ENCODE data around the gene USO1.
"Not testable (repeated sequence)": the region's sequence is repeated elsewhere in the genome, so short reads cannot be mapped to it uniquely, and the experiment has no call there.

USO1 gene

DNA sequence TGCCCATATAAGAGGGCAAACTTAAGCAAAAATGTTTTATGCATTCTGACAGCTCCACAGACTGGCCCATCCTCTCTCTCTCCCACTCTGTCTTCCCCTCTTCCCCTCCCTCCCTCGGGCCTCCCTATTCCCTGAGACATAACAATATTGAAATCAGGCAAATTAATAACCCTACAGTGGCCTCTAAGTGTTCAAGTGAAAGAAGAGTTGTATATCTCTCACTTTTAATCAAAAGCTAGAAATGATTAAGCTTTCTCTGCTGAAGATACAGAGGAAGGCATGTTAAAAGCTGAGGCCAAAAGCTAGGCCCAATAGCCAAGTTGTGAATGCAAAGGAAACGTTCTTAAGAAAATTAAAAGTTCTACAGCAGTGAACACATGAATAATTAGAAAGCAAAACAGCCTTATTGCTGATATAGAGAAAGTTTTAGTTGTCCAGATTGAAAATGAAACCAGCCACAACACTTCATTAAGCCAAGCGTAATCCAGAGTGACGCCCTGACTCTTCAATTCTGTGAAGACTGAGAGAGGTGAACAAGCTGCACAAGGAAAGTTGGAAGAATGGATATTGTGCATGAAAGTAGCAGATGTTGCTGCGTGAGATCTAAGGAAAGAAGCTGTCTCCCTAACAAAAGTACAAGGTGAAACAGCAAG lies 54.9 kb downstream of the USO1 start:
- no peak for DNase-seq

DNA sequence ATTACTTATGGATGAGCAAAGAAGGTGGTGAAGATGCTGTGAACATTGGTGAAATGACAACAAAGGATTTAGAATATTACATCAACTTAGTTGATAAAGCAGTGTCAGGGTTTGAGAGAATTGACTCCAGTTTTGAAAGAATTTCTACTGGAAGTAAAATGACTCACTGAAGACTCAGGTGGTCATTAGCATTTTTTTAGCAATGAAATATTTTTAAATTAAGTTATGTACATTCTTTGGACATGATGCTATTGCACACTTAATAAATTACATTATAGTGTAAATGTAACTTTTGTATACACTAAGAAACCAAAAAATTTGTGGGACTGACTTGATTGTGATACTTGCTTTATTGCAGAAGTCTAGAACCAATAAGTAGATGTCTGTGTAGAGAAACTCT lies 56.9 kb downstream of the USO1 start:
- no peak for DNase-seq

GRCh38 chr4:75786526-75786925 lies 62.1 kb downstream of the USO1 start:
- DNase-seq = no peak

- DNase-seq = no peak
Measured at GRCh38 chr4:75786938-75787337, 62.6 kb downstream of the USO1 start.

GRCh38 chr4:75790024-75790423 lies 65.6 kb downstream of the USO1 start:
- DNase-seq = no peak

GRCh38 chr4:75800972-75801371 lies 76.6 kb downstream of the USO1 start:
- DNase-seq = no peak

GRCh38 chr4:75806035-75806434 lies 81.7 kb downstream of the USO1 start:
- DNase-seq = not testable (repeated sequence)

- DNase-seq = no peak
Measured at GRCh38 chr4:75817901-75818300, 93.5 kb downstream of the USO1 start.

DNA sequence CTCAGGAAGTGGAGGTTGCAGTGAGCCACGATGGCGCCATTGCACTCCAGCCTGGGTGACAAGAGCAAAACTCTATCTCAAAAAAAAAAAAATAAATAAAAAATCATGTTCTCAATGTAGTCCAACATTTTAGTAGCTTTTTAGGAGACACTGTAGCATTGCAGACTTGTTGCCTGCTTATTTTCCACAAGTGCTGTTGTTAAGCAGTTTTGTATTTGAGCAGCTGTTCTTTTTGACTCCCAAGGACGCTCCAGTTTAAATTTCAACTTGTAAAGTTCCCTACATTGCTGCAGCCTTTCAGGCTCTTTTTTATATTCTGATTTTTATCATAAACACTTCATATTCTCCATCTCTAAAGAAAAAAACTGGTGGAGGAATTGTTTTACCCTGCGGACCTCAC lies 94.7 kb downstream of the USO1 start:
- DNase-seq = no peak

- DNase-seq = no peak
Measured at GRCh38 chr4:75820197-75820596, 95.8 kb downstream of the USO1 start.

DNA sequence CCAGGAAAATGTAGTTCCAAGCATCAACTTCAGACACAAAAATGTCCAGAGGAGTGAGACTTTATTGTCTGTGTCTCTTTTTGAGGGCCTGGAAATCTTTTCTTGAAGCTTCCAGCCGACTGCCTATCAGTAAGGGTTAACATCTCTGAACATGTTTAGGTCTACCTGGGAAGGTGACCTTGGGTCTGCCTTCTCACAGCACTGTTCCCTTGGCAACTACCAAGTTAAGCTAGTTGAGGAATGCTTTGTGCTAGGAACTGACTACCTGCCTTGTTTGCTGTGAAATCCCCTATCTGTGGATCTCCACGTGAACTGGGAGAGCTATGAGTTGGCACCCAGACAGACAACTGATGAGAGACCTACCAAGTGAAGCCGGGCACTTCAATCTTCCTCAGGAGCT lies 96.3 kb downstream of the USO1 start:
- DNase-seq = no peak

DNA sequence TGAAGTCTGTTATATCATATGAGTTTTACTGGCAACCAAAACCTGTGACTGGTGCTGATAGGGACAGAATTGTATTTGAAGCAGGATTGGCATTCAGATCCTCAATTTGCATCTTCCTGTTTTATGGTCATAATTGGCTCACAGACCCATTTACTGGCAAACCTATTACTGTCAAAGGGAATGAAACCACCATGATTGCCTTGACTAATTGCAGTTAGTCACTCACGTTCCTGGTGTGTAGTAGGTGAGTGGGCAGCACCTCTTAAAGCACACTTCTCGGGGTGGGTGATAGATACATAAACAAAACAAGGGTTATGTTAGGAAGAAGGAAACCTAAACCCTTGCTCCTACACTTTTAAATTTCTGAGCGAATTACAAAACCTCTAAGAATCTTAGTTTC lies 96.8 kb downstream of the USO1 start:
- no peak for DNase-seq

GRCh38 chr4:75821966-75822365 lies 97.6 kb downstream of the USO1 start:
- DNase-seq = no peak

- DNase-seq = no peak
Measured at GRCh38 chr4:75822416-75822815, 98.0 kb downstream of the USO1 start.

DNA sequence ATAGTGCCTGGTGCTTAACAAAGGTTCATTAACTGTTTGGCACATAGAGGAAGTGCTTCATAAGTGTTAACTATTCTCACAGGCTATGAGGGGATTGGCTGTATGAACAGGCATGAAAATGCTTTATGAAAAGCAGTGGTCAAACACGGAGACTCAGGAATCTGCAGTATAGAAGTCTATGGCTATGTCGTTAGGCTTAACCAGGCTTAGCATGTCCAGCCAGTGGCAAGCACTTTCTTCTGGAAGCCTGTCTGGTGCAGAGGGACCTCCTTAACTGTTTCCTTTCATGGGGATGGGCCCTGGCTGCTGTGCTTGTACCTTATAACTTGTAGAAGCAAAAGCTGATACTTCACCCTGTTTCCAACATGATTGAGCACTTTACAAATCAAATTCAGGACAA lies 99.4 kb downstream of the USO1 start:
- DNase-seq = no peak

- no peak for DNase-seq
Measured at GRCh38 chr4:75830906-75831305, 106.5 kb downstream of the USO1 start.

DNA sequence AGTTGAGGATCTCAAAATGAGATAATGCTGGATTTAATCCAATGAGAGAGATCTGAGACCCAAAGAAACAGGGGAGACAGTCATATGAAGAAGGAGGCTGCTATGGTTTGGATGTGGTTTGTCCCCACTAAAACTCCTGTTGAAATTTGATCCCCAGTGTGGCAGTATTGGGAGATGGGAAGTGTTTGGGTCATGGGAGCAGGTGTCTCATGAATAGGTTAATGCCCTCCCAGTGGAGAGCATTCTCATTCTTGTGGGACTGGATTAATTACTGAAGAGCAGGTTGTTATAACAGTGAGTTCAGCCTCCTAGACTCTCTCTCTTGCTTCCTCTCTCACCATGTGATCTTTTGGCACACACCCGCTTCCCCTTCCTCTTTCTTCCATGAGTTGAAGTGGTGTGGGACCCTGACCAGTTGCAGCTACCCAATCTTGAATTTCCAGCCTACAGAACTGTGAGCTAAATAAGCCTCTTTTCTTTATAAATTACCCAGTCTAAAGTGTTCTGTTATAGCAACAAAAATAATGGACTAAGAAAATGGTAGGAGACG lies 107.6 kb downstream of the USO1 start:
- DNase-seq = no peak

GRCh38 chr4:75834095-75834771 lies 109.9 kb downstream of the USO1 start:
- DNase-seq = no peak

- DNase-seq = no peak
Measured at GRCh38 chr4:75834772-75835154, 110.4 kb downstream of the USO1 start.

DNA sequence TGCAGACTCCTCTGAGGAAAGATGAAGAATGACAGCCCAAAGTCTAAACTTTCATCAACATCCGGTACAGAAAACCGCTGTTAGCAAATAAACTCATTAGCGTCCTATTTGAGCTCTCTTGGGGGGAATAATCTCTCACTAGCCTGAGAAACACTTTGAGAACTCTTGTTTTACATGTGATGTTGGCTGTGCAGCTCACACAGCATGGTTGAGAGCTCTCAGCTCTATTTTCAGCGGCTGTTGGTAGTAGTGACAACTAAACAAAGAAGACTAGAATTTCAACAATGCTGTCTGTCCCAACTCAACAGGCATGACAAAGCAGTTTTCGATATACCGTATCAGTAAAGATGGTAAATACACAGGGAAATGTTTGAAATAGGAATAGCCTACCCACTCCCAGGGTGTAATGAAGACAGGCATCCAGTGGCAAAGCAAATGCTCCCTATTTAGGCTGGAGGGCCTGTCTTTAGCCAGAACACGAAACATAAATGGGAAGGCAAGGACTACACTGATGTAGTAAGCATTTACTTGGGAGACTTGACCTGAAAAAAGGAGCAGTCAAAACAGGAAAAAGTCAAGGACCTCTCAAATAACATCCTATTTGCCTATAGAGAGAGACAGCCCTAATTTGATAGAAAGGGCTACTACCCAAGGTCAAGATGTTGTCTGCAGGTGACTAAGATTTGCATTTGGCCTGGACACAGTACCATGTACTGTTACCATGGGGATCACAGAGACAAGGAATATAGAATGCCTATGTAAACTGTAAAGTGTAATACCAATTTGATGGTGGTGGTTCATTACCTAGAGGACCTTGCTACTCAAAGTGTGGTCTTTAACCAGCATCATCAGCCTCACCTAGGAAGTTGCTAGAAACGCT lies 117.5 kb downstream of the USO1 start:
- DNase-seq = no peak

DNA sequence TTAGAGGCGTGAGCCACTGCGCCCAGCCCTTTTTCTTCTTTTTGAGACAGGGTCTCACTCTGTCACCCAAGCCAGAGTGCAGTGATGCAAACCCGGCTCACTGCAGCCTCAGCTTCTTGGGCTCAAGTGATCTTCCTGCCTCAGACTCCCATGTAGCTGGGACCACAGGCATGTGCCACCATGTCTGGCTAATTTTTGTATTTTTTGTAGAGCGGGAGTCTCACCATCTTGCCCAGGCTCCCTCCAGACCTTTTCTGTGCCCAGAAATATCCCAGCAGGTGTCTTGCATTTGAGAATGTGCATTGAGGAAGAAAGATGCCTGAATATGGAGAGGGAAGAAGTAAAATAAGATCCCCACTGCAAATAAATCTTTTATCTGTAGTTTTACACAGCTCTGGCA lies 119.2 kb downstream of the USO1 start:
- no peak for DNase-seq

- no peak for DNase-seq
Measured at GRCh38 chr4:75844151-75844662, 119.8 kb downstream of the USO1 start.

GRCh38 chr4:75845992-75846391 lies 121.6 kb downstream of the USO1 start:
- no peak for DNase-seq
